Spleen (tissue), 11 donors: Measurements from ENCODE around the gene ALX4. TPM values are rescaled to one million over a fixed set of nuclear protein-coding genes. Genes with fewer than 3 reads are reported as not detected.

Experiments
- DNase-seq: peaks from one replicate; pipeline ENCODE4 v3.0.0-alpha.2; 2020
- H3K27ac ChIP-seq, 8 donors: fragments of 200-600 bp; sonication (generic) in 7 of 8; 1 replicate in 4 of 8; 2 replicates in 4 of 8; pipeline versions ENCODE4 v1.5.0 to v1.8.0; 2016 to 2021; ENCODE audit warnings: inconsistent platforms in 4 of 8, mild to moderate bottlenecking in 4 of 8, moderate library complexity in 1 of 8
- H3K27me3 ChIP-seq, 7 donors: fragments of 200-600 bp; sonication (generic) in 6 of 7; replicated peaks in 1 of 7; 1 replicate in 4 of 7; 2 replicates in 3 of 7; pipeline versions ENCODE4 v1.5.0 to v1.8.0; 2016 to 2021; ENCODE audit warnings: inconsistent platforms in 3 of 7, mild to moderate bottlenecking in 1 of 7
- H3K36me3 ChIP-seq, 6 donors: fragments of 200-600 bp; sonication (generic) in 5 of 6; 1 replicate in 4 of 6; 2 replicates in 2 of 6; pipeline versions ENCODE4 v1.5.0 to v1.8.0; 2016 to 2021; ENCODE audit warnings: inconsistent platforms in 2 of 6
- H3K4me1 ChIP-seq, 6 donors: fragments of 200-600 bp; sonication (generic) in 5 of 6; 1 replicate in 3 of 6; 2 replicates in 3 of 6; pipeline versions ENCODE4 v1.5.0 to v1.8.0; 2016 to 2021; ENCODE audit warnings: inconsistent platforms in 3 of 6
- H3K4me3 ChIP-seq, 8 donors: fragments of 200-600 bp; sonication (generic) in 7 of 8; 1 replicate in 4 of 8; 2 replicates in 4 of 8; pipeline versions ENCODE4 v1.5.0 to v1.8.0; 2016 to 2021; ENCODE audit warnings: inconsistent platforms in 4 of 8, mild to moderate bottlenecking in 4 of 8, moderate library complexity in 2 of 8
- H3K9me3 ChIP-seq, 8 donors: fragments of 200-600 bp; sonication (generic) in 7 of 8; 1 replicate in 4 of 8; 2 replicates in 4 of 8; pipeline versions ENCODE4 v1.5.0 to v1.8.0; 2016 to 2021; ENCODE audit warnings: inconsistent platforms in 4 of 8
- POLR2A ChIP-seq, 3 donors: fragments of 450-650 bp; IDR thresholded peaks; one replicate each; pipeline ENCODE4 v1.5.1; 2017; ENCODE audit warnings: antibody characterized with exemption in 3 of 3, mild to moderate bottlenecking in 1 of 3
- POLR2AphosphoS5 ChIP-seq, 3 donors: sonication (generic); formaldehyde crosslinking; IDR thresholded peaks; one replicate each; pipeline ENCODE4 v1.5.1; 2017; ENCODE audit warnings: antibody characterized with exemption in 3 of 3
- WGBS, 5 donors: extraction: QIAGEN DNeasy Blood & Tissue Kit in 3 of 5; methylation state at CpG; one replicate each; pipeline versions ENCODE4 v1.1.5 to v1.1.7; 2013 to 2018; 5-methylcytosine and 5-hydroxymethylcytosine counted together
- intact Hi-C: fragments of 100-400 bp; cut with DNase I; formaldehyde crosslinking; loops from one replicate; pipeline ENCODE4 v1.15.0; 2023; ENCODE audit warnings: low total_unique reads
- polyA plus RNA-seq, 3 donors: library from polyadenylated mRNA; stranded (reverse); fragments of 200-250 nt; gene quantifications; one replicate each; pipeline ENCODE4 v1.2.1, GENCODE V29; 2013
- total RNA-seq, 7 donors: library from RNA; depleted of rRNA in 3 of 7; stranded (reverse); fragments of >200 nt in 3 of 7; fragmentation: NEBNext Ultra II Directional in 4 of 7; extraction: Animal tissue kit (Norgen Biotek cat#: 25700) in 4 of 7; gene quantifications; one replicate each; pipeline versions ENCODE4 v1.1.0 to v1.2.1, GENCODE V29; 2016 to 2021
- TF ChIP-seq, protein P1 (sequence below), 11 experiments: fragments of 200-600 bp in 7 of 11; fragments of 450-650 bp in 4 of 11; sonication (generic) in 4 of 11; IDR thresholded peaks in 8 of 11; conservative IDR thresholded peaks in 3 of 11; 1 replicate in 7 of 11; 2 replicates in 4 of 11; pipeline versions ENCODE4 v1.4.0 to v1.8.0; 2016 to 2021; ENCODE audit warnings: antibody characterized with exemption in 11 of 11, inconsistent platforms in 4 of 11, mild to moderate bottlenecking in 1 of 11
- donor health status: healthy with polysubstance abuse.
- donor health status: DM: no; HTN: no; CAD: no; lungs with moderate emphysema.
- donor health status: DM: no; HTN: no; CAD: no.
- donor health status: Bipolar disorder and iron deficiency.
- donor health status: healthy.
- donor health status: DM: no; HTN: no; CAD: no.
- donor health status: DM: yes; HTN: yes; CAD: no.

The ALX4 gene
- total and polyA plus RNA-seq, 10 donors = 0.11 TPM; not detected in 9

DNA sequence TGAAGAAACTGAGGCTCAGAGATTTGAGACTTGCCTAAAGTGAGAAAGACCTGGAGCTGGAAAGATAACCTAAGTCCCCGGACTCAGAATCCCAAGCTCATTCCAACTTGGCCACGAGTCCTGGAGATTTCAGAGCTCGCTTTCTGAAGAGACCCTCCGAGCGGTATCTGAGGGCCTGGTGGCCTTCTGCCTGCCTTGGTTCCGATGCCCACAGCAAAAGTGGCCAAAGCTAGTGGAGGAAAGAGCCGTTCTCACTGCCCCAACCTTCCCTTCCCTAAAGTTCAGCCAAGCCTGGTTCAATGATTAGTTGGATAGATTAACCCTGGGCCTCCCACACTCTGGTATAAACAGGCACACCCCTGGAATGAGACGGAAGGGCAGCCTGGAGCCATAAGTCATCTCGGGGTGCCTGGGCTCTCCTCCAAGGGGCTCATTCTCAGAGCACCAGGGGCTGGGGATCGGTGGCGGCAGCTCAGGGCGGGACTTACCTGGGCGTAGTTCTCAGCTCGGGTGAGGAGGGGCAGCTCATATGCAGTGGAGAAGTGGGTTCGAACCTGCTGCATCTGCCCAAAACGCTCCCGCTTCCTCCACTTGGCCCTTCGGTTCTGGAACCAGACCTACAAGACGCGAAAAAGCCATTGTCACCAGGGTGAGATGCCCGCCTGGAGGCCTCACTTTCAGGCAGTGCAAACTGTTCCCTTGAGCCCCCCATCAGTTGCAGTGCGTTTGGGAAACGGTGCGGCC, 42.8 kb downstream of the ALX4 start:
- DNase-seq = peak; percentile 67
- no peak overlapping the region for H3K4me3 ChIP-seq
- 87 to 95% (median 89%) methylated on average over 24 of the region's 24 CpGs for WGBS, 5 donors

DNA sequence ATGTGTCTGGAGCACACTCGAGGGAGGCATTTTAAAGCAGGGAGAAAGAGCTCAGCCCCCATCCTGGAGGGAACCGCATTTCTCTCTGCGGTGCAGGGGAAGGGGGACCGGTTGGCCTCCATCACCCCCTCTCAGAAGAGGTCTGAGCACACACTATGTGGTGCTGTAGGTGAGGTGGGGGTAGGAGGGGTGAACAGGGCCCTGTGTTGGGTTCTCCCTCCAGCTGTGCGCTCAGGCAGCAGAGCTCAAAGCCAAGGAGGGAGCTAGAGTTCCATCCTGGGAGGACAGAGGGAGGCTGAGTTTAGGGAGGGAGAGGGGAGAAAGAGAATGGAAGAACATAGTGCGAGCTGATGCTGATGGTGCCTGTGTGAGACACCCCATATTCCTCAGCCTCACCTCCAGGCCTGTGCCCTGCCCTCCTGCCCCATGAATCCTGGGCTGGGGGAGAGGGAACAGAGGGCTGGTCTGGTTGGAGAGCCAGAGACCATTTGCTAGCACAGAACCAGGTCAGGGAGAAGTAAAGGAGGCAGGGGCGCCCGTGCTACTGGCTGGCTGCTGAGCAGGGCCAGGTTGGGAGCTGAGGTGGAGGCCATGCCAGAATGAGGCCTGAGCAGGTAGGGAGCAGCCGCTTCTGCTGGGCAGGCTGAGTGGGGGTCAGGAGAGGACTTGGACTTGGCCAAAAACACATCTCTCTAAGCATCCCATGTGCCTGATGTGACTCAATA, 43.7 kb downstream of the ALX4 start:
- H3K36me3 ChIP-seq = no peaks in the 10 kb centered on the region
- H3K27ac ChIP-seq = no peak overlapping the region
- DNase-seq = peak; percentile 70
- H3K9me3 ChIP-seq = no peaks in the 10 kb centered on the region
- peaks cover 0 to 32% (median 0%) of the 10 kb centered on the region in 7 donors for H3K27me3 ChIP-seq
- intact Hi-C loops = no loop called here
- no peaks in the 10 kb centered on the region for H3K4me1 ChIP-seq
- no peak for TF ChIP-seq POLR2AphosphoS5 (IDR thresholded peaks at IDR 0.05)
- no peak for TF ChIP-seq POLR2A (IDR thresholded peaks at IDR 0.05)
- TF ChIP-seq, protein P1, sequence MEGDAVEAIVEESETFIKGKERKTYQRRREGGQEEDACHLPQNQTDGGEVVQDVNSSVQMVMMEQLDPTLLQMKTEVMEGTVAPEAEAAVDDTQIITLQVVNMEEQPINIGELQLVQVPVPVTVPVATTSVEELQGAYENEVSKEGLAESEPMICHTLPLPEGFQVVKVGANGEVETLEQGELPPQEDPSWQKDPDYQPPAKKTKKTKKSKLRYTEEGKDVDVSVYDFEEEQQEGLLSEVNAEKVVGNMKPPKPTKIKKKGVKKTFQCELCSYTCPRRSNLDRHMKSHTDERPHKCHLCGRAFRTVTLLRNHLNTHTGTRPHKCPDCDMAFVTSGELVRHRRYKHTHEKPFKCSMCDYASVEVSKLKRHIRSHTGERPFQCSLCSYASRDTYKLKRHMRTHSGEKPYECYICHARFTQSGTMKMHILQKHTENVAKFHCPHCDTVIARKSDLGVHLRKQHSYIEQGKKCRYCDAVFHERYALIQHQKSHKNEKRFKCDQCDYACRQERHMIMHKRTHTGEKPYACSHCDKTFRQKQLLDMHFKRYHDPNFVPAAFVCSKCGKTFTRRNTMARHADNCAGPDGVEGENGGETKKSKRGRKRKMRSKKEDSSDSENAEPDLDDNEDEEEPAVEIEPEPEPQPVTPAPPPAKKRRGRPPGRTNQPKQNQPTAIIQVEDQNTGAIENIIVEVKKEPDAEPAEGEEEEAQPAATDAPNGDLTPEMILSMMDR (IDR thresholded peaks at IDR 0.05 in 8 of 11, conservative IDR thresholded peaks at IDR 0.05 in 3 of 11) = no peak
- no peak overlapping the region for H3K4me3 ChIP-seq
- 73 to 85% (median 82%) methylated on average over 9 of the region's 9 CpGs for WGBS, 5 donors

More for the DNA sequence above, 42.8 kb downstream of the ALX4 start:
- H3K27ac ChIP-seq = no peak overlapping the region
- no peaks in the 10 kb centered on the region for H3K9me3 ChIP-seq
- peaks cover 0 to 32% (median 0%) of the 10 kb centered on the region in 7 donors for H3K27me3 ChIP-seq
- no peaks in the 10 kb centered on the region for H3K4me1 ChIP-seq
- TF ChIP-seq, protein P1 (IDR thresholded peaks at IDR 0.05 in 8 of 11, conservative IDR thresholded peaks at IDR 0.05 in 3 of 11) = no peak
- TF ChIP-seq POLR2A (IDR thresholded peaks at IDR 0.05) (no peak), POLR2AphosphoS5 (IDR thresholded peaks at IDR 0.05) (no peak)
- H3K36me3 ChIP-seq = no peaks in the 10 kb centered on the region
- intact Hi-C loops = no loop called here

DNA sequence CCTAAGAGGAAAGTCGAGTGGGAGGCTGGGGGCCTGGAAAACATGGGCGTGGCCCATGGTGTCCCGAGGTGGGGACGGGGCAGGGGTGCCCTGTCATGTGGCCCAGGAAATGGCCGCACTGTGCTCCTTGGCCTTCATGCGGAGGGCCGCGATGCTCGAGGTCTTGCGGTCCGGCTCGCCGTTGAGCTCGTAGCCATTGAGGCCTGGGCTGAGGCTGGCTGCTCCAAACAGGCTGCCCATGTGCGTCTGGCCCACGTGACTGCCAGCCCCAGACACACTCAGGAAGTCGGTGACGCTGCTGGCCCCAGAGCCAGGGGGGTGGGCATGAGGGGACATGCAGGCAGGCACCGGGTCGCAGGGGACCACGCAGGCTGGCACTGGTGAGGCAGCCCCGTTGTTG, 45.2 kb downstream of the ALX4 start:
- Histone ChIP-seq H3K4me1 (no peaks in the 10 kb centered on the region), H3K27ac (no peak overlapping the region), H3K36me3 (no peaks in the 10 kb centered on the region), H3K9me3 (no peaks in the 10 kb centered on the region), H3K27me3 (peaks cover 0 to 26% (median 0%) of the 10 kb centered on the region in 7 donors), H3K4me3 (no peak overlapping the region)
- intact Hi-C loops = no loop called here
- 76 to 90% (median 85%) methylated on average over 21 to 22 of the region's 22 CpGs for WGBS, 5 donors
- DNase-seq = peak; percentile 71
- TF ChIP-seq POLR2A (IDR thresholded peaks at IDR 0.05) (no peak), POLR2AphosphoS5 (IDR thresholded peaks at IDR 0.05) (no peak)
- TF ChIP-seq, protein P1 (IDR thresholded peaks at IDR 0.05 in 8 of 11, conservative IDR thresholded peaks at IDR 0.05 in 3 of 11) = no peak

DNA sequence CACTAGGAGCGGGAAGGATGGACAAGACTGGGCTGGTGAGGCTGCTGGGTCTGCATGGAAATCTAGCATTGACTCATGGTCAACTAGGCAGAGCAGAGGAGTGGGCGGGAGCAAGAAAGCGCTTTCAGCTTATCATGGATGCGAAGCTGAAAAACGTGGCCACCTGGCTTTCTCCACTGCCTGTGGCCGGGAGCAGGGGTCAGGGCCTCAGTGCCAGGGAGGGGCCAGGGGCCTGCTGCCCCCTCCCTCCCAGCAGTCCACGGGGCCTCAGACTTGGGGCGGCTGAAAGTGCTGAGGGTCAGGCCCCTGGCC, 45.5 kb downstream of the ALX4 start:
- Histone ChIP-seq H3K36me3 (no peaks in the 10 kb centered on the region), H3K27ac (no peak overlapping the region), H3K9me3 (no peaks in the 10 kb centered on the region), H3K27me3 (peaks cover 0 to 22% (median 0%) of the 10 kb centered on the region in 7 donors), H3K4me1 (no peaks in the 10 kb centered on the region), H3K4me3 (no peak overlapping the region)
- DNase-seq = peak; percentile 66
- WGBS, 5 donors = 77 to 89% (median 83%) methylated on average over 8 of the region's 8 CpGs
- TF ChIP-seq POLR2A (IDR thresholded peaks at IDR 0.05) (no peak), POLR2AphosphoS5 (IDR thresholded peaks at IDR 0.05) (no peak)
- TF ChIP-seq, protein P1 (IDR thresholded peaks at IDR 0.05 in 8 of 11, conservative IDR thresholded peaks at IDR 0.05 in 3 of 11) = no peak
- intact Hi-C loops = no loop called here
